Erythroblast (primary cell): ENCODE results near the gene SFT2D1.
A peak's percentile ranks its signal among the peaks of the same experiment; 100 is the strongest.
"Not testable (repeated sequence)": the region's sequence is repeated elsewhere in the genome, so short reads cannot be mapped to it uniquely, and the experiment has no call there.

ENCODE experiments used
- DNase-seq, 2 experiments: peaks; one replicate each; lab custom pipeline; 2025; lab: John Stamatoyannopoulos, UW
- GATA1 ChIP-seq: IDR thresholded peaks from 2 replicates; pipeline ENCODE4 v1.6.1; 2011; ENCODE audit warnings: low read depth, mild to moderate bottlenecking, control low read depth, low read length, moderate library complexity
- POLR2A ChIP-seq: IDR thresholded peaks from 2 replicates; pipeline ENCODE4 v1.6.1; 2011; ENCODE audit warnings: mild to moderate bottlenecking, low read length

The SFT2D1 gene

DNA sequence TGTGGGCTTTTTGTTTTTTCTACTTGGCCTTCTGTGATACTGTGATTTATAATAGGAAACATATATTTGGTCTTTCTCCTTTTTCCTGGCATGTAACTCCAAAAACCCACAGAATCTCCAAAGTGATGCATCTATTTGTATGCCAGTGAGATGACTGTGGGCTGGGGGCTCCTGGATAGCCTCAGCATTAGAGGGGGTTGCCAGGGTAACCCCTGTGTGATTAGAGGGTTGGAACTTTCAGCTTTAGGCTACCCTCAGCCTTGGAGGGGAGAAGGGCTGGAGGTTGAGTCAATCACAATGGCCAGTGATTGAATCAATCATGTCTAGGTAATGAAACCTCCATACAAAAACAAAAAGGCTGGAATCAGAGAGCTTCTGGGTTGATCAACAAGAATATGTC lies 10.6 kb upstream of the SFT2D1 start:
- DNase-seq: no peak
- TF ChIP-seq GATA1 (no peak), POLR2A (no peak)

DNA sequence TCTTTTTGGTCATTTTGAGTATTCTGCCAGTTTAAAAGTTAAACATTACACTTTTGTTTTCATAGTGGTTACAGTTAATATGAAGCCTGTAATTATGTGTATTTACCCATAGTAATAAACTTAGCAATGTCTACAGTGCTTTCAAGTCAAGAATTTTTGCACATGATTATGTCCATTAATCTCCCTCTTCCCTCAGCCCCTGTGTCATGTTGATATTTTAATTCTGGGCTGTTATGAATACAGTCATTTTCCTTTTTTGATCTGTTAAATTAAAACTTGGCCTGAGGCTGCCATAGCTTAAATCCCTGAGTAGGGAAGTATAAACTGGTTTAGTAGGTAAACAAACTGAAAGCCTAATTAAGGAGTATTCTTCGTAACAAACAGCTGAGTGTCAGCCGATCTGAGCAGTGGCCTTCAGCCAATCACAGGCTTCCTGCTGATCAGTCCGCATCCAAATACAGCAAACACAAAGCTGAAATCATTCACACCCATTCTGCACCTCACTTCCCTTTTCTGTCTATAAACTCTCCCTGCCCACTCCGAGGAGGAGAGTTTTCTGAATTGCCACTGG lies 9.5 kb upstream of the SFT2D1 start:
- TF ChIP-seq POLR2A: no peak
- TF ChIP-seq GATA1: no peak
- no peak for DNase-seq

DNA sequence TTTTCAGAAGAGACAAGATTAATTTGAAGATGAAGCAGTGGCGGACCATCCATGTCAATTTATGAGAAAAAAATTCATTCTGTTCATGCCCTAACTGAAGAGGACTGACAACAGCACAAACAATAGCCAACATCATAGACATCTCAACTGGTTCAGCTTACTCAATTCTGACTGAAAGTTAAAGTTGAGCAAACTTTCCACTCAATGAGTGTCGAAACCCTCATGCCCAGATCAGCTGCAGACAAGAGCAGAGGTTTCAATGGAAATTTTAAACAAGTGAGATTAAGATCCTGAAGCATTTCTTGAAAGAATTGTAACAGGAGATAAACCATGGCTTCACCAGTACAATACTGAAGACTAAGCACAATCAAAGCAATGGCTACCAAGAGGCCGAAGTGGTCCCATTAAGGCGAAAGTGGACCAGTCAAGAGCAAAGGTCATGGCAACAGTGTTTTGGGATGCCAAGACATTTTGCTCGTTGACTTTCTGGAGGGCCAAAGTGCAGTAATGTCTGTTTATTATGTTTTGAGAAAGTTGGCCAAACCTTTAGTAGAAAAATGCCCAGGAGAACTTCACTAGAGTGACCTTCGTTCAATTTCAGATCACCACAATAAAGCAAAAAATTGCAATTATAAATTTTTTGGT lies 6.1 kb upstream of the SFT2D1 start:
- TF ChIP-seq GATA1: no peak
- TF ChIP-seq POLR2A: no peak
- no peak for DNase-seq

DNA sequence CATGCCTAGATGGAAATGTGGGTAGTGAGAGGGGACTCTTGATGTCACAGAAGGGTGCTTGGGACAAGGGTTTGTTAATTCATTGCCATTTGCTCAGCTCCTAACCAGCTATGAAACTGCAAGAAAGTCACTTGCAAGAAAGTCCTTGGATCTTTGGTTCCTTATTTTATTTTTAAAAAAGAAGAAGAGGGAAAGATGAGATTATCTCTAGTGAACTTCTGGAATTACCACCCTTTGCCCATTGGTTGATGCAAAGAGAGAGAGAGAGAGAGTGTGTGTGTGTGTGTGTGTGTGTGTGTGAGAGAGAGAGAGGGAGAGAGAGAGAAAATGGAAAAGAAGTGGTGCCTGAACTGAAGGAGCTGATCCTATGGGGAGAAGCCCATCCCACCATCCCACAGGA lies 4.6 kb upstream of the SFT2D1 start:
- no peak for DNase-seq
- no peak for TF ChIP-seq GATA1
- TF ChIP-seq POLR2A: no peak

DNA sequence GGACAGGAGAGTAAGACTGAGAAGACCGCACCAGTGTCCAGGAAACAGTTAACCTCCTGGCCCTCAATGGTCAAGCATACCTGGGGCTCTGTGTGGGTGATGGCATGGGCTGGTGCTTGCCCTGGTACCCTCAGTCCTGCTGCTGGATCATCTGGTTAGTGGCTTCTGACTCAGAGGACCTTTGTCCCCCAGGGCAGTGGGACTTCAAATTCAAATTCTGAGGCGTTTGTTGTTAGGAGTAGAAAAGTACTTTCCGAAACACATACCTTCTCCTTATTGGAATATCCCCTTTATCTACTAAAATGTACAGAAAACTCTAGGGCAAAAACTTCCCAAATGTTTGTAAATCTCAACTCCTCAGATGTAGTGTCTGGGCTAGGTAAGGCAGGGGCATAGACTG lies 4.1 kb upstream of the SFT2D1 start:
- no peak for DNase-seq
- TF ChIP-seq POLR2A: no peak
- no peak for TF ChIP-seq GATA1

DNA sequence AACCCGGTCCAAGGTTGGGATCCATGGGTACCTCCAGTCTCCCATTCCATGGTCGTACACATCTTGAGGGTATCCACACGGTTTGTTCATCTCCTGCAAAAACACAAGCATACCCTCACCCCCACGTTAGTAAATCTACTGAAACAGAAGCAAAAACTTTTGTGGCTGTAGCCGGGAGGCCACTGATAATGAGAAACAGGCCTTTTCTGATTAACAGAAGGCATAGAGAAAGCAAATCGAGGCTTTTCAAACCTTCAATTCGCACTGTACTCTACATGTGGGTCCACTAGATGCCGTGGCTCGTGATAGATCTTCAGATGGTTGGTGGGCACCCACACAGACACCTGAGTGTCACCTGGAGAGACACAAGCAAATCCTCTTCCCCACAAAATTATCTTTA lies 3.3 kb upstream of the SFT2D1 start:
- DNase-seq: not testable (repeated sequence)

DNA sequence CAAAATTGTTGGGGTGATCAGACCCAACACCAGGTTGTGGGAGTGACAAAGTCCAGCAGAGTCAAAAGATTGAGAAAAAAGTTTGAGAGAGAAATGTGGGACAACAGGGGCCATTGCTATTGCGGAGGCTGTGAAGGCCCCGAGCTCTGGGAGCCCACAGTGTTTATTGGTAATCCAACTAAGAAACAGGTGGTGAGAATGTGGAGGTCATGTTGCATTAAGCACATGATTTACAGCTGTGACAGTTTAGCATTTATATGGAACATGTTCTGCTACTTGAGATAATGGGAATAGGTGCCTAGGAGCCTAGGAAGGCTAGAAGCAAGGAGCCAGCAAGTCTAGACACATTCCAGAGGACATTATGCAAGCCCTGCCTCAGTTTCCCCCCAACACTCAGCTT lies 2.6 kb upstream of the SFT2D1 start:
- DNase-seq: not testable (repeated sequence)

DNA sequence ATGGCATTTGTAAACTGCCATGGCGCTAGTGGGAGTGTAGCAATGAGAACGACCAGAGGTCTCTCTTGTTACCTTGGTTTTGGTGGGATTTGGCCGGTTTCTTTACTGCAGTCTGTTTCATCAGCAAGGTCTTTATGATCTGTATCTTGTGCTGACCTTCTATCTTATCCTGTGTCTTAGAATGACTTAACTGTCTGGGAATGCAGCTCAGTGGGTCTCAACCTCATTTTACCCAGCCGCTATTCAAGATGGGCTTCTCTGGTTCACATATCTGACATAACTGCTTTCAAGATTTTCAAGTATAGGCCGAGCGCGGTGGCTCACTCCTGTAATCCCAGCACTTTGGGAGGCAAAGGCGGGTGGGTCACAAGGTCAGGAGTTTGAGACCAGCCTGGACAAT lies 1.9 kb upstream of the SFT2D1 start:
- no peak for DNase-seq
- no peak for TF ChIP-seq POLR2A
- no peak for TF ChIP-seq GATA1

DNA sequence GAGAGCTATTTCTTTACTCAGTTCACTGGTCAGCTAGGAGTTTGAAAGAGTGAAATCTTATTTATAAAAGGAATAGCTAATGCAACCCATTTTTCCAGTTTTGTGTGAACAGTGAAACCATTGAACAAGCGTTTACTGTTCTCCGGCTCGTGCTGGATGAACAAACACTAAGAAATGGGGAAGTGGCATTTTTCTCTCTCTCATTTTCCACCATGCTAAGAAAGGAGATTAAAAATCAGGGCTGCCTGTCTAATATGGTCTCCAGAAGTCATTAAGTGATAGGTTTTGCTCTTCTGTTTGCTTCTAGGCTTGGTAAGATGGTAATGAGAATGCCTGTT lies 774 bp upstream of the SFT2D1 start:
- DNase-seq: peak in 1 of 2 experiments; percentile 37
- TF ChIP-seq GATA1 (no peak), POLR2A (no peak)

DNA sequence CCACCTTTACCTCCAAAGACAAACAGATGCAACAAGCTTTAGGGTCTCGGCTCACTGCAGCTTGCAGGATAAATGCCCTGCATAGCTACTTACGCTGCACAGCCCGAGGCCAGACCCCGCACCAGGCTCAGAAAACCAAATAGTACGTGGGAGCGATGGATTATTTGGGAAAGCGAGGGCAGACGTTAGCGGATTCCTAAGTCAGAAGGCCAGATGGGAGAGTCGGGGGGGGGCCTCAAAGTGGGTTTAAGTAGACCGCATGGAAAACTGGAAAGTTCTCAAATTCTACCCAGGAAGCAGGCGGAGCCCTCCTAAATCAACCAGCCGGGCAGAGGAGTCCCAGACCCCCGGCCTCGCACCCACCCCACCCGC lies 382 bp downstream of the SFT2D1 start:
- DNase-seq: peak; percentile 50 to 61
- TF ChIP-seq POLR2A (no peak), GATA1 (no peak)

DNA sequence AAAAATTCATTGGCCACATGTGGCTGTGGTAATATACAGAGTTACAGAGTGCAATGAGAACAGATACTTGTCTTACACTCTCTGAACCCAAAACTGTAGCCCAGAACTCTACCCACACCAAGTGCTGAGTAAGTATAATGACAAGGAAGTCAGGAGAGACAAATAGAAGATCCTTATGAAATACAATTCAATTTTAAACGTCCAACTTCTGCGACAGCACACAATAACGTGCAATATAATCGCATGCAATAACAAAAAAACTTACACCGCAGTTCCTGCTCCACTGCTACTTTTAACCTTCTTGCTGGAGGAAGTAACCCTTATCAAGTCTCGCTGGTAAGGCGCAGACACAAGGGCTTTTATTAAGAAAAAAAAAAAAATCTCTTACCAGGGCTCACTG lies 881 bp downstream of the SFT2D1 start:
- DNase-seq: peak; percentile 45 to 58
- TF ChIP-seq POLR2A: no peak
- TF ChIP-seq GATA1: no peak

DNA sequence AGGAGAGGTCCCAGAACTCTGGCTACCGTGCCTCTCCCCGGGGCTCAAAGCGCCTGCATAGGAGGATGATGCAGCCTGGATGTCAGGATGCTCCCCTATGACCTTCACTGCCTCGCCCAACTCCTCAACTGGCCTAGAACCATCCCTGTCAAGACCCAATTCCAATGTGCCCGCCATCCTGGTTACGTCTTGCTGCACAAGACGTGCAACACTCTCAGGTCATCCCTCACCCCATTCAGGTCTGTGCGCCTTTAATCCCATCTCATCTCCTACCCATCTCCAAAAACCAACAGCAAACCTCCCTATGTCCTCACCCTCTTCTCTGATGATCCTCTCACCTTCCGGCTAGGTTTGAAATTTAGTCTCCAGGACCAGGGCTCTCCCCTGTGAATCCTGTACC lies 3.5 kb downstream of the SFT2D1 start:
- DNase-seq: no peak
- TF ChIP-seq GATA1: no peak
- no peak for TF ChIP-seq POLR2A

DNA sequence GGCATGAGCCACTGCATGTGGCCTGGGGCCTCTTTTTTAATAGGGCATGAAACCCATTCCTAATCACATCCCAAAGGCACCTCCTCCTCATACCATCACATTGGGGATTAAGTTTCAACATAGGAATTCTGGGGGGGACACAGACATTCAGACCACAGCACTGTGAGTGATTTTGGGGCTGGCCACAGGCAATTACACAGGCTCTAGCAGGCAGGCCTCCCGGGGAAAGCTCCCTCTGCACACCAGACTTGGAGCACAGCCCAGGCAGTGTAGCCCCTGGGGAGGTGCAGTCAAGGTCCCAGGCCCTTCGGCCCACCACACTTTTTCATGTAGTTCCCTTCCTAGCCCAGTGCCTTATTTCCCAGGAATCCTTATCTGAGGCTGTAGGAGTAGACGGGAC lies 5.5 kb downstream of the SFT2D1 start:
- no peak for DNase-seq
- TF ChIP-seq GATA1: no peak
- TF ChIP-seq POLR2A: no peak

DNA sequence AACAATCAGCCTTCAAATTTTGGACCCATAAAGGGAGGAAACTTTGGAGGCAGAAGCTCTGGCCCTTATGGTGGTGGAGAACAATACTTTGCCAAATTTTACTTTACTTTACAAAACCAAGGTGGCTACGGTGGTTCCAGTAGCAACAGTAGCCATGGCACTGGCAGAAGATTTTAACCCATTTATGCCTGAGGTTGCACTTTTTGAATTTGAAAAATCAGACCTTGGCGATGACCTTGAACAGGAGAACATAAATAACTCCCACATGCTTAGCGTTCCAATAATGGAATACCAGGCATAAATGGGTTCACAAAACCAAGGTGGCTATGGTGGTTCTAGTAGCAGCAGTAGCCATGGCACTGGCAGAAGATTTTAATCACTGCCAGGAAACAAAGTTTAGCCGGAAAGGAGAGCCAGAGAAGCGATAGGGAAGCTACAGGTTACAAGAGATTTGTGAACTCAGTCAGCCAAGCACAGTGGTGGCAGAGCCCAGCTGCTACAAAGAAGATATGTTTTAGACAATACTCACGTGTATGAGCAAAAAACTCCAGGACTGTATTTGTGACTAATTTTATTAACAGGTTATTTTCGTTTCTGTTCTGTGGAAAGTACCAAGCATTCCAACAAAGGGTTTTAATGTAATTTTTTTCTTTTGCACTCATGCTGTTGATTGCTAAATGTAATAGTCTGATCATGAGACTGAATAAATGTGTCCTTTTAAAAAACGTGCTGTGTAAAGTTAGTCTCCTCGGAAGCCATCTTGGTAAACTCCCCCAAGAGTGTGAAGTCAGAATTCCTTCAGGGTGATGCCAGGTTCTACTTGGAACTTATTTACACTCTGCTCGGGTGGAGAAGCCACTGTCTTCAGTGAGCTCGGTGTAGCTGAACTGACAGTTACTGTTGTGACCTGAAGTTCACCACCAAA lies 6.7 kb downstream of the SFT2D1 start:
- TF ChIP-seq GATA1 (no peak), POLR2A (no peak)
- DNase-seq: no peak
